GM12892 (cell line): ENCODE data around the gene IL4I1.
A peak's percentile ranks its signal among the peaks of the same experiment; 100 is the strongest.

Source experiments
- DNase-seq: peaks from one replicate; pipeline ENCODE4 v3.0.0; 2011; ENCODE audit not compliant: insufficient read length
- FAIRE-seq: peaks from 2 replicates; lab custom pipeline; 2011; peaks lifted over from hg19 to GRCh38; lab: Jason Lieb, UNC
- POLR2A ChIP-seq: IDR thresholded peaks from 2 replicates; pipeline ENCODE4 v1.6.1; 2011; ENCODE audit warnings: low read depth, low read length, control low read depth
- POLR2AphosphoS5 ChIP-seq: IDR thresholded peaks from 2 replicates; pipeline ENCODE4 v1.6.1; 2011; ENCODE audit warnings: low read depth, low read length, control low read depth
- TAF1 ChIP-seq: IDR thresholded peaks from 2 replicates; pipeline ENCODE4 v1.6.1; 2011; ENCODE audit warnings: low read depth, mild to moderate bottlenecking, control low read depth, low read length, borderline replicate concordance

Gene IL4I1

DNA sequence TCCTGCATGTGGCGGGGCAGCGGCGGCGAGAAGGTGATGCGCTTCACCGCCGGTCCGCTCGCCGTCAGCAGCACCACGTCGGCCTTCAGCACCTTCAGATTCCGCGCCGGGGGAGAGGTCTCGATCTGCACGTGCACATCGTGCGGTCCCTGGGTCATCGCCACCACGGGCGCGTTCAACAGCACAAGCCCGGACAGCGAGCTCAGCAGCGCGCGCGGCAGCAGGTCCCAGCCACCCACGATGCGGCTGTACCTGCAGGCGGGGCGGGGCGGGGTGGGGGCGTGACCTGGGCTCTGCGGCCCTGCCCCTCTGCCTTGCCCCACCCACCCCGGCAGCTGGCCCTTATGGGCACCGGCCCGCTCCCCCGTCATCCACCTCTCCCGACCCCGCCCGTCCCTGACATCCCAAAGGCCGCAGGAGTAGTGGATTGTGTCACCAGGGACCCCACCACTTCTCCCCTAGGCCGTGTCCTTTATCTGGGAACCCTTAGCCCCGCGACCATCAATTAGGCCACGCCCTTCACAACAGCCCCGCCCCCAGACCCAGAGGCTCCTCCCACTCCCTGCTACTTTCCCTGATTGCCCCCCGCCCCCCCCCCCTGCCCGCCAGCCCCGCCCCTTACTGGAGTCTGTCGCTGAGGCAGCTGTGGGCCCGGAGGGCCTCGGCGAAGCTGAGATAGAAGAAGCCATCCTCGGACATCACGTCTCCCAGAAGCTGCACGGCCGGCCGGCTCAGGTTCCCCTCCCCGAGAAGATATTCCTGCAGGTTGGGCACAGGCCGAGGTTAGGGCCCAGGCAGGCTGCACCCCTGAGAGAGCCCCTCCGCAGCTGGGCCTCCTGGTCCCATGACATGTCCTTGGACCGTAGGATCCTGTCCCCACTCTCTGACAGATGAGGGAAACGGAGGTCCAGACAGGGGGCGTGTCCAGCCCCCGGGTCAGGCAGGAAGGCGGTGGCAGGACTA is 6.1 kb downstream of the IL4I1 start:
- peak; percentile 62 for FAIRE-seq
- DNase-seq: peak; percentile 74
- TF ChIP-seq POLR2A (no peak), POLR2AphosphoS5 (peak; percentile 61; the same call in 1 of the 2 replicates)

DNA sequence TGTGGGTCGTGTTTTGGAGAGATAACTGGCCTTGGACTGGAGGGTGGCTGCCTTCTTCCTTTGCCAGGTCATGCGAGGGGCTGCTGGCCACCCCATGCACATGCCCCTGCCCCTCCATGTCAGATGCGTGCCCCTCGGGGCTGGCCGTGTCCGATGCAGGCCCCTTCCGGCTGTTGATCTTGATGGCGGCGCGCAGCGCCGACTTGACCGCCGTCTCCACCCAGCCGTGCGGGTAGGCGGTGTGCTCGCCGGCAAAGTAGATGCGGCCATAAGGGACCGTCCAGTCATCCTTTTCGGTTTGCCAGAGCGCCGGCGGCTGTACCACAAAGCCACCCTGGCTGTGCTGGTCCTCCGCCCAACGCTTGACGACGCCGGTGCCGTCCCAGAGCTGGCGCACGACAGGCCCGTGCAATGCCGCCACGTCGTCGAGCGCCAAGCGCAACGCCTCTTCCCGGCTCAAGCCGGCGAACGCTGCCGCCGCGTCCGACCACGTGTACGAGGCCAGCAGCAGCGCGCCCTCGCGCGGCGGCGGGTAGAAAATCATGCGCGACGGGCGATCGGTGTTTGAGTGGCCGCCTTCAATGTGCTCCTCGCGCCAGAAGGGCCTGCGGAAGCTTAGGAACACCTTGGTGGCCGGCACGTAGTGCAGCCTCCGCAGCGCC is 6.9 kb downstream of the IL4I1 start:
- no peak for DNase-seq
- no peak for FAIRE-seq
- TF ChIP-seq POLR2AphosphoS5 (no peak; the same call in 1 of the 2 replicates), POLR2A (no peak; the same call in 1 of the 2 replicates), TAF1 (no peak)

GRCh38 chr19:49889038-49889686 is 7.5 kb downstream of the IL4I1 start:
- no peak for DNase-seq
- TF ChIP-seq POLR2AphosphoS5 (no peak), POLR2A (peak; percentile 2; the same call in 1 of the 2 replicates), TAF1 (no peak)
- no peak for FAIRE-seq

GRCh38 chr19:49888510-49888824 is 8.2 kb downstream of the IL4I1 start:
- FAIRE-seq (no peak), DNase-seq (no peak)
- TF ChIP-seq POLR2AphosphoS5 (no peak; the same call in 1 of the 2 replicates), TAF1 (no peak), POLR2A (peak; percentile 18; the same call in 1 of the 2 replicates)

GRCh38 chr19:49887665-49888509 is 8.8 kb downstream of the IL4I1 start:
- FAIRE-seq (peak; percentile 89), DNase-seq (no peak)
- TF ChIP-seq TAF1 (no peak), POLR2A (no peak), POLR2AphosphoS5 (peak; percentile 64; the same call in 1 of the 2 replicates)

DNA sequence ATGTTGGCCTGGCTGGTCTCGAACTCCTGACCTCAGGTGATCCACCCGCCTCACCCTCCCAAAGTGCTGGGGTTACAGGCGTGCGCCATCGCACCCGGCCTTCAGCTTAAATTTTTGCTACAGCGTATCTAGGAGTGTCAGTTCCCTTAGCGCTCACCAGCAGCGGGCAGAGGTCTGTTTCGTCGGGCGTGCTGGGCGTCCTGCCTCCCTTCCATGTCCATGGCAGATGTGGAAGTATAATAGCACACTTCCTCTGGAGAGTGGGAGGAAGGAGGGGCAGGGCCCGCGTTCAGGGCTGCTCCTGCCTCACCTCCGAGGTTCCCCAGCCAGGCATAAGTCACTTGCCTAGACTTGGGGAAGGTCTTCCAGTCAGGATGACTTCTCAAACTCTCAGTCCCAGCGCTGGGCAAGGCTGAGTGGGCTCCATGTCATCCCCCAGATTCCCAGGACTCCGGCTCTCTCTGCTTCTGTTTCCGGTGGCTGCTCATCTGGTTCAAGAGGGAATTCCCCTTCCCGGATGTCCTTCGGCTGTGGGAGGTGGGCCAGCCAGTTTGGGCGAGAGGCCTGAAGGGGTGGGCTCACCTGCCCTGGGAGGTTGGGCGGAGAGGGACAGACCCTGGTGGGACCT is 9.5 kb downstream of the IL4I1 start:
- peak; percentile 62 for FAIRE-seq
- no peak for DNase-seq
- TF ChIP-seq POLR2AphosphoS5 (peak; percentile 34; the same call in 1 of the 2 replicates), POLR2A (peak; percentile 23; the same call in 1 of the 2 replicates), TAF1 (no peak)

- FAIRE-seq (no peak), DNase-seq (no peak)
- TF ChIP-seq POLR2AphosphoS5 (no peak), TAF1 (no peak), POLR2A (no peak)
Observed at GRCh38 chr19:49884760-49885159, 11.9 kb downstream of the IL4I1 start.

- DNase-seq: no peak
- FAIRE-seq: no peak
- TF ChIP-seq TAF1: no peak
- TF ChIP-seq POLR2A: no peak
- no peak for TF ChIP-seq POLR2AphosphoS5
Observed at GRCh38 chr19:49884109-49884508, 12.6 kb downstream of the IL4I1 start.

DNA sequence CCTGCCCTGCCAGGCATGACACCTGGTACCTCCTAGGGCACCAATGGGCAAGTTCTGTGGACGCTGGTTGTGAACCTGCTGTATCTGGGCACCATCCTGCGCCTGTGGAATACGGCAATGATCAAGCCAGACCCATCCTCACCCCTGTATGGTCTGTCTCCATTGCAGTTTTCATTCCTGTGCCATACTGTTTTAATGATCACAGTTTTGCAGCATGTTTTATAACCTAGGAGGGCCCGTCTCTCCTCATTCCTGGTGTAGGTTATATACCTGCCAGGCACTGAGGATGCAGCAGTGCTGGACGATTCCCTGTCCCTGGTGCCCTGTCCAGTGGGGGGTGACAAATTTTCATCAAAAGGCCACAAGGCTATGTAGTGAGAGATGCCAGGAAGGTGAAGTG is 13.6 kb downstream of the IL4I1 start:
- DNase-seq (no peak), FAIRE-seq (no peak)
- TF ChIP-seq TAF1 (no peak), POLR2A (no peak), POLR2AphosphoS5 (no peak)

DNA sequence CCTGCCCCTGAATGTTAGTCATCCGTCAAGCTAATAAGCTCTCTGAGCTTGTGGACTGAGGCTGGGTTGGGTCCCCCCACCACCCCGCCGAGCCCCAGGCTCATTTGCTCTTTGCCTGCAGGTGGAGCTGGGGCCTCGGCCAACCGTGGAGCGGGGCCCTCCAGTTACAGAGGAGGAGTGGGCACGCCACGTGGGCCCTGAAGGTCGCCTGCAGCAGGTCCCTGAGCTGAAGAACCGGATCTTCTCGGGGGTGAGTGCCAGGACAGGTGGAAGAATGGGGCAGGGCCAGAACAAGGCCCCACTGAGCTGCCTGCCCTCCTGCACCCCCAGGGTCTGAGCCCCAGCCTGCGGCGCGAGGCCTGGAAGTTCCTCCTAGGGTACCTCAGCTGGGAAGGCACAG is 14.0 kb downstream of the IL4I1 start:
- TF ChIP-seq TAF1 (no peak), POLR2AphosphoS5 (no peak), POLR2A (no peak; the same call in 1 of the 2 replicates)
- DNase-seq (no peak), FAIRE-seq (no peak)
